OCI-LY7 (cell line): ENCODE measurements around the gene PVALEF.

ENCODE experiments used
- CTCF ChIP-seq: fragments of 200-600 bp; sonication (generic); conservative IDR thresholded peaks from 2 replicates; pipeline ENCODE4 v1.5.1; 2014; ENCODE audit warnings: mild to moderate bottlenecking, antibody characterized with exemption, low read length, moderate library complexity, mixed read lengths
- EZH2phosphoT487 ChIP-seq: fragments of 200-600 bp; sonication (generic); IDR thresholded peaks from 2 replicates; pipeline ENCODE4 v1.6.1; 2018; ENCODE audit warnings: low read depth, borderline replicate concordance, mild to moderate bottlenecking, mixed run types, antibody characterized with exemption, low read length, moderate library complexity, mixed read lengths

- TF ChIP-seq CTCF (no peak), EZH2phosphoT487 (no peak)
Observed at GRCh38 chr17:81187586-81188490, 22.5 kb downstream of the PVALEF start.
